ENCODE measurements around the gene RASSF7.

Gene RASSF7

GRCh38 chr11:577611-577894 lies 16.8 kb downstream of the RASSF7 start:
- TF ChIP-seq, protein P1, sequence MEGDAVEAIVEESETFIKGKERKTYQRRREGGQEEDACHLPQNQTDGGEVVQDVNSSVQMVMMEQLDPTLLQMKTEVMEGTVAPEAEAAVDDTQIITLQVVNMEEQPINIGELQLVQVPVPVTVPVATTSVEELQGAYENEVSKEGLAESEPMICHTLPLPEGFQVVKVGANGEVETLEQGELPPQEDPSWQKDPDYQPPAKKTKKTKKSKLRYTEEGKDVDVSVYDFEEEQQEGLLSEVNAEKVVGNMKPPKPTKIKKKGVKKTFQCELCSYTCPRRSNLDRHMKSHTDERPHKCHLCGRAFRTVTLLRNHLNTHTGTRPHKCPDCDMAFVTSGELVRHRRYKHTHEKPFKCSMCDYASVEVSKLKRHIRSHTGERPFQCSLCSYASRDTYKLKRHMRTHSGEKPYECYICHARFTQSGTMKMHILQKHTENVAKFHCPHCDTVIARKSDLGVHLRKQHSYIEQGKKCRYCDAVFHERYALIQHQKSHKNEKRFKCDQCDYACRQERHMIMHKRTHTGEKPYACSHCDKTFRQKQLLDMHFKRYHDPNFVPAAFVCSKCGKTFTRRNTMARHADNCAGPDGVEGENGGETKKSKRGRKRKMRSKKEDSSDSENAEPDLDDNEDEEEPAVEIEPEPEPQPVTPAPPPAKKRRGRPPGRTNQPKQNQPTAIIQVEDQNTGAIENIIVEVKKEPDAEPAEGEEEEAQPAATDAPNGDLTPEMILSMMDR (IDR thresholded peaks at IDR 0.05; ENCODE audit: extremely low read depth, insufficient read depth, missing control alignments), result no peak
- in situ Hi-C loops (cut with MboI; ENCODE audit: low pct_unique_long_range_greater_than_20kb, low sequenced_read_pairs, unreplicated experiment), result no loop called here
- DNase-seq (ENCODE audit: low spot score), result no peak

GRCh38 chr11:578276-579035 lies 17.7 kb downstream of the RASSF7 start:
- in situ Hi-C loops (cut with MboI; ENCODE audit: low pct_unique_long_range_greater_than_20kb, low sequenced_read_pairs, unreplicated experiment), result no loop called here
- TF ChIP-seq, protein P1 (IDR thresholded peaks at IDR 0.05; ENCODE audit: extremely low read depth, insufficient read depth, missing control alignments), result no peak

DNA sequence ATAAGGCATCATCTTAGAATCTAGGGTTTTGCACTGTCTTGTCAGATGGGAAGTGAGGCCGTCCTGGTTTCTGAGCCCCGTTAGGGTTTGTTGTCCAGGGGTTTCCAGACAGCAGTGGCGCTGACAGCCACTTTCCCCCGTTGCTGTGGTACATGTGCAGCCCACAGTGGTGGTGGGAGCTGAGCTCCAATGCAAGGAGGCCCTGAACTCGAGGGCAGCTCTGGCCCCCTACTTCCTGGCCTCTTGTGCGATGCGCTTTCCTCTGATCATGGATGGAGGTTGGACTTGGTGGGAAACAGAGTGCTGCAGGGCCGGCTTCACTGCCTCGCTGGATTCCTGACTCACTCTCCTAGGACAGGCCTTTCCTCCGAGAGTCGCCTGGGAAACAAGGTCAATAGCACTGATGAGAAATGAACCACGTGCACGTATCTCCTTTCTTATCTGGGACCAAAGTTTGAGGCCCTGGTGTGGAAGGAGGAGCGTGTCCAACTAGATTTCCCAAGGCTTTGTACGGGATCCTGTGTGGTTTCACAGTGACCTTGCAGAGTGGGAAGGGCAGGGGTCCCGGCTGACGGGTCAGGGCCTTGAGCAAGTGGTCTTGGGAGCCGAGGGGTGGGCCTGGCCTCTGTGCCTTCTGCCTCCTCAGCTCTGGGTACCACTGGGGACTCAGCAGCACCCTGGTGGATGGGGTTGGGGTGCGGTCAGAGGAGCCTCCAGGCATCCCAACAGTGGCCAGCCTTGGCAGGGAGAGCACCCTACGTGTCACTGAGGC lies 19.2 kb downstream of the RASSF7 start:
- TF ChIP-seq, protein P1 (IDR thresholded peaks at IDR 0.05; ENCODE audit: extremely low read depth, insufficient read depth, missing control alignments), result no peak
- DNase-seq (ENCODE audit: low spot score), result no peak
- in situ Hi-C loops (cut with MboI; ENCODE audit: low pct_unique_long_range_greater_than_20kb, low sequenced_read_pairs, unreplicated experiment), result no loop called here

More at GRCh38 chr11:578276-579035, 17.7 kb downstream of the RASSF7 start:
- no peak for DNase-seq (ENCODE audit: low spot score)

DNA sequence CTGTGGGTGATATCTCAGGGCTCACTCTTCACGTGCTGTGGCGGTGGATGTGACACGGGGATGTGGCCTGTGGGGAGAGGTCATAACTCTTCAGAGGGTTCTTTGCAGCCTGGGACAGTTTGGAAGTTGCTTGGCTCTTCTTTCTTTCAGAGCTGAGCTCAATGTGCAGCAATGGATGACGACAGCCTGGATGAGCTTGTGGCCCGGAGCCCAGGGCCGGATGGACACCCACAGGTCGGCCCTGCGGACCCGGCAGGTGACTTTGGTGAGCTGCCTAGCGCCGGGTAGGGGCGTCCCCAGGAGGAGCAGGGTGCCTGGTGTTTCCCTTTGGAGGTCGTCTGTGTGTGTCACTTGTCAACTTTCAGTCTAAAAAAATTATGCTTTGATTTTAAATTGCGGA lies 20.6 kb downstream of the RASSF7 start:
- TF ChIP-seq, protein P1 (IDR thresholded peaks at IDR 0.05; ENCODE audit: extremely low read depth, insufficient read depth, missing control alignments), result no peak
- in situ Hi-C loops (cut with MboI; ENCODE audit: low pct_unique_long_range_greater_than_20kb, low sequenced_read_pairs, unreplicated experiment), result no loop called here
- DNase-seq (ENCODE audit: low spot score), result no peak

DNA sequence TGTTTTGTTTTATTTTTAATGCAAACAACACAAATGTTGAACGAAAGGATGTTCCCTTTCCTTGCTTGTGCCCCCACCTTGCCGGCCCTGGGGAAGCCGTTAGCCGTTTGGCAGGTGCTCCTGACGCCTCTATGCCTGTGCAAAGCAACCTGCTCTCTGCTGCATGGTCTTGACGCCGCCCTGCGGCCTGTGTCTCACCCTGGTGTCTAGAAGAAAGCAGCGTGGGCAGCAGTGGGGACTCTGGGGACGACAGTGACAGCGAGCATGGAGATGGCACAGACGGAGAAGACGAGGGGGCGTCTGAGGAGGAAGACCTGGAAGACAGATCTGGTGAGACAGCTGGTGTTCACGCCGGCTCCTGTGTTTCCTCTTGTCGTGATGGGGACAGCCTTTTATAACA lies 21.0 kb downstream of the RASSF7 start:
- in situ Hi-C loops (cut with MboI; ENCODE audit: low pct_unique_long_range_greater_than_20kb, low sequenced_read_pairs, unreplicated experiment), result no loop called here
- TF ChIP-seq, protein P1 (IDR thresholded peaks at IDR 0.05; ENCODE audit: extremely low read depth, insufficient read depth, missing control alignments), result no peak
- DNase-seq (ENCODE audit: low spot score), result no peak

GRCh38 chr11:584287-584686 lies 23.5 kb downstream of the RASSF7 start:
- TF ChIP-seq, protein P1 (IDR thresholded peaks at IDR 0.05; ENCODE audit: extremely low read depth, insufficient read depth, missing control alignments), result no peak
- in situ Hi-C loops (cut with MboI; ENCODE audit: low pct_unique_long_range_greater_than_20kb, low sequenced_read_pairs, unreplicated experiment), result no loop called here
- DNase-seq (ENCODE audit: low spot score), result no peak

Measured in GM13977 (cell line).